Erythroblast (primary cell): Measurements from ENCODE around the gene VRK3.

Experiments used
- GATA1 ChIP-seq: IDR thresholded peaks from 2 replicates; pipeline ENCODE4 v1.6.1; 2011; ENCODE audit warnings: low read depth, mild to moderate bottlenecking, control low read depth, low read length, moderate library complexity
- POLR2A ChIP-seq: IDR thresholded peaks from 2 replicates; pipeline ENCODE4 v1.6.1; 2011; ENCODE audit warnings: mild to moderate bottlenecking, low read length

GRCh38 chr19:49929611-49930482, 95.3 kb downstream of the VRK3 start:
- TF ChIP-seq POLR2A: peak; percentile 76
- TF ChIP-seq GATA1: no peak
